A549 treated with dexamethasone at 1 μM for 4 hours (cell line): Measurements from ENCODE around the gene CABLES2. TPM values are rescaled to one million over a fixed set of nuclear protein-coding genes. Genes with fewer than 3 reads are reported as not detected.

Source experiments
- total RNA-seq: library from RNA; stranded (reverse); fragments of 200-300 nt; extraction: Qiagen RNA extraction; gene quantifications from 5 replicates; pipeline ENCODE4 v1.2.3, GENCODE V29; 2022

CABLES2 gene, protein sequence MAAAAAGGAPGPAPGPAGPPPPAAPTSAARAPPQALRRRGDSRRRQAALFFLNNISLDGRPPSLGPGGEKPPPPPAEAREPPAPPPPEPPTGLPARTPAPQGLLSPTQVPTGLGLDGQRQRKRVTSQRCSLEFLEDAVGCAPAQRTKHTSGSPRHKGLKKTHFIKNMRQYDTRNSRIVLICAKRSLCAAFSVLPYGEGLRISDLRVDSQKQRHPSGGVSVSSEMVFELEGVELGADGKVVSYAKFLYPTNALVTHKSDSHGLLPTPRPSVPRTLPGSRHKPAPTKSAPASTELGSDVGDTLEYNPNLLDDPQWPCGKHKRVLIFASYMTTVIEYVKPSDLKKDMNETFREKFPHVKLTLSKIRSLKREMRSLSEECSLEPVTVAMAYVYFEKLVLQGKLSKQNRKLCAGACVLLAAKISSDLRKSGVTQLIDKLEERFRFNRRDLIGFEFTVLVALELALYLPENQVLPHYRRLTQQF
- 4.7 to 7.2 TPM (median 6.5 TPM) in 5 replicates for total RNA-seq

GRCh38 chr20:62407221-62407992 lies at the start of gene CABLES2:
TSS of gene CABLES2 (minus strand) at chr20:62407285. CDS start at chr20:62407276, 9 bp downstream.

GRCh38 chr20:62427172-62428001 lies 20.3 kb upstream of the CABLES2 start, which contains the start of gene RBBP8NL:
TSS of gene RBBP8NL (minus strand) at chr20:62427539. CDS start at chr20:62419647, 7,892 bp downstream.

GRCh38 chr20:62386383-62387218 lies 20.5 kb downstream of the CABLES2 start, which contains the start of gene RPS21:
TSS of gene RPS21 (plus strand) at chr20:62387103. CDS start at chr20:62387339, 236 bp downstream.

DNA sequence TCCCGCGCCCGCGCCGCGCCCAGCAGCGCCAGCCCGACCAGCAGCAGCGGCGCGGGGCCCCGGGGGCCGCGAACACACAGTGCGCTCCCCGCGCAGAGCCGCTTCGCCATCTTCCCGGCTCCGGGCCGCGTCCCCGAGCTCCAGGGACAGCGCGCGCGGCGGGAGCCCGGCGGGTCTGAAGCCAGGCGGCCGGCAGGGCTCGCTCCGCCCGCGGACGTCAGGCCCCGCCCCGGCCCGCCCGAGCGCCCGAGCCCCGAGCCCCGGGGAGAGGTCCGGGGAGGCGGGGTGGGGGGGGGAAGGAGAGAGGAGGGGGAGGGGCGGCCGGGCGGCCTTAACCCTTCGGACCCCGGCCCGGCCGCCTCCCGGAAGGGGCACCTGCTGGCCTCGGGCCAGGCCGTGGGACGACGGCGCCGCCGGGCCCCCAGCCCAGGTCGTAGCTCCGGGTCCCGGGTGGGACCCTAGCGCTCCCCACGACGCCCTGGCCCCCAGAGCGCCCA lies 39.9 kb downstream of the CABLES2 start, which contains the start of gene LAMA5:
LAMA5 (minus strand) TSS at position 177 of the 497 bp plus-strand sequence; CDS start at position 110, 67 bp downstream.

Other genes starting within 250 kb of the CABLES2 start
- gene MTG2, start 224.3 kb downstream of the CABLES2 start, total RNA-seq, result 27.8 to 39.7 TPM (median 36.5 TPM) in 5 replicates
- gene HRH3, start 187.0 kb downstream of the CABLES2 start, total RNA-seq, result not detected in 5 replicates
- 19.4 to 26.4 TPM (median 21.7 TPM) in 5 replicates for gene OSBPL2, start 168.8 kb downstream of the CABLES2 start, total RNA-seq
- 146 to 196 TPM (median 189 TPM) in 5 replicates for gene ADRM1, start 104.3 kb downstream of the CABLES2 start, total RNA-seq
- 196 to 490 TPM (median 420 TPM) in 5 replicates for gene LAMA5, start 40.0 kb downstream of the CABLES2 start, total RNA-seq
- gene RPS21, start 20.2 kb downstream of the CABLES2 start, total RNA-seq, result 2,112 to 2,510 TPM (median 2,240 TPM) in 5 replicates
- gene RBBP8NL, start 20.3 kb upstream of the CABLES2 start, total RNA-seq, result 1.0 to 2.1 TPM (median 1.2 TPM) in 5 replicates
- gene GATA5, start 68.7 kb upstream of the CABLES2 start, total RNA-seq, result 0.45 to 0.86 TPM (median 0.75 TPM) in 5 replicates
- 10.3 to 16.8 TPM (median 15.7 TPM) in 5 replicates for gene SLCO4A1, start 235.2 kb upstream of the CABLES2 start, total RNA-seq